ENCODE measurements around the gene HTR3A. TPM values are rescaled to one million over a fixed set of nuclear protein-coding genes. Genes with fewer than 3 reads are reported as not detected.

HTR3A gene
- total RNA-seq, 2 donors from 2014 or later: not detected

DNA sequence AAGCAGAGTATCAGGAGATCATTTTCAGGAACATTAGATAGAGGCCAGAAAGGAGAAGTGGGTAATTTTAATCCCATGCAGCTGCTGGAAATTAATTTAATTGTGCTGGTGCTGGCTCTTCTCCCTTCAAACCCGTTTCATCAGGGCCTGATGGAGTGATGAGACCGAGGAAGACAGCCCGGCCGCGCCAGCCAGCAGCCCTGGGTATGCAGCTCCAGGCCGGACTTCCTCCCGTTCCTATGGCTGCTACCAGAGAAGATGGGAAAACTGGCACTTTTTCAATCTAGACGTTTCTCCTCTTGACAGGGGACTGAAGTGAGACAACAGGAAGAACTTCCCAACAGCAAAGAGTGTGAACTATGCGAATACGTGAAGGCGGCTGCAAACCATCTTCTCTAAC lies 60.0 kb downstream of the HTR3A start:
- no peak for ATAC-seq (replicated peaks in 1 of 2)
- no peaks in the 10 kb centered on the region for H3K9me3 Mint-ChIP-seq
- no peaks in the 10 kb centered on the region for H3K36me3 Mint-ChIP-seq (ENCODE audit: insufficient read depth in 2 of 2)
- H3K27me3 Mint-ChIP-seq (ENCODE audit: low read depth): no peaks in the 10 kb centered on the region
- H3K4me1 Mint-ChIP-seq (ENCODE audit: low read depth): no peaks in the 10 kb centered on the region
- H3K4me3 Mint-ChIP-seq: no peak overlapping the region
- no peak for DNase-seq
- H3K27ac Mint-ChIP-seq: no peak overlapping the region

DNA sequence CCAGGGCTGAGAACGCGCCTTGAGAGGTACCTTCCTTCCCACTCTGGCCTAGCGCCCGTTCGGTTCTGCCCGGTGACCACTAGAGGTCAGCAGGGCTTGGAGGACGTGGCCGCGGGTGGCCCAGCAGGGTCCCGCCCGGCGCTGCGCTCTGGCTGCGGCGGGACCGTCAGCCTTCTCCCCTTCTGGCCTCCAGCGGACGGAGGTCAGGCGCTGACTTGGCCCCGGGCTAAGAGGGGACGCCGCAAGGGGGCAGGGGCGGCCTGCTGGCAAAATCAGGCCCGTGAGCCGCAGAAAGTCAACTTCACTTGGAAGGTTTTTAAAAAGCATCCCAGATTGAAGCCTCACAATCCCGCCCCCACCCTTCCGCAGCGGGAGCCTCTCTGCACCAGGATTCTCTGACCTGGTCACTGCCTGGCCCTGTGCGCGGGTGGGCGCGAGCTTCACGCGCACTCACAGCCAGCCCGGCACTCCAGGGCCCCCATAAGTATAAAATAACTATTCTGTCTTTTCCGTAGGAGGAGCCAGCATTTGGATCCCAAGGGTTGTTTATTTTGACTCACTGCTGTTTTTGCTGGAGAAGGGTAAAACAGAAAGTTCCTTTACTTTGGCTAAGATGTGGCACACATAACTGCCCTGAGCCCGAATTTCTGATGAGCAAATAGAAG lies 61.4 kb downstream of the HTR3A start:
- DNase-seq (peak; percentile 57 to 63), ATAC-seq (replicated peaks in 1 of 2) (peak; percentile 87 to 91)
- no peaks in the 10 kb centered on the region for H3K4me1 Mint-ChIP-seq (ENCODE audit: low read depth)
- no peak overlapping the region for H3K27ac Mint-ChIP-seq
- H3K27me3 Mint-ChIP-seq (ENCODE audit: low read depth): no peaks in the 10 kb centered on the region
- H3K9me3 Mint-ChIP-seq: no peaks in the 10 kb centered on the region
- H3K36me3 Mint-ChIP-seq (ENCODE audit: insufficient read depth in 2 of 2): no peaks in the 10 kb centered on the region
- peak overlapping the region; percentile 37 to 53 for H3K4me3 Mint-ChIP-seq

DNA sequence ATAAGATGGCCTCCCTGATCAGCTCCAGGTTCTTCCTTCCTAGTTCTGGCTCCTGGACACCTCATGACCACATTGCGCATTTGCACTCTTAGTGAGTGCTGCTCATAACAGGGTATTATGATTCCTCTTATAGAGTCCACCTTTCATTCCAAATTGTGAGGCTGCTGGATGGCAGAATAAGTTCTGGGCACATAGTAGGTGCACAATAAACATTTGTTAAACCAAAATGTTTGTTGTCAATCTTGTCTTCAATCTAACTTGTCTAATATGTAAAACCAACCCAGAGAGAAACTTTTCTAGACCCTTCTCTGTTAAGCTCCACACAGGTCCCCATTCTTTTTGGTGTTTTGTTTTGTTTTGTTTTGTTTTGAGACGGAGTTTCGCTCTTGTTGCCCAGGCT lies 62.0 kb downstream of the HTR3A start:
- ATAC-seq (replicated peaks in 1 of 2): no peak
- Mint-ChIP-seq H3K27me3 (ENCODE audit: low read depth) (no peaks in the 10 kb centered on the region), H3K4me1 (ENCODE audit: low read depth) (no peaks in the 10 kb centered on the region), H3K27ac (no peak overlapping the region), H3K36me3 (ENCODE audit: insufficient read depth in 2 of 2) (no peaks in the 10 kb centered on the region), H3K9me3 (no peaks in the 10 kb centered on the region), H3K4me3 (no peak overlapping the region)
- no peak for DNase-seq

DNA sequence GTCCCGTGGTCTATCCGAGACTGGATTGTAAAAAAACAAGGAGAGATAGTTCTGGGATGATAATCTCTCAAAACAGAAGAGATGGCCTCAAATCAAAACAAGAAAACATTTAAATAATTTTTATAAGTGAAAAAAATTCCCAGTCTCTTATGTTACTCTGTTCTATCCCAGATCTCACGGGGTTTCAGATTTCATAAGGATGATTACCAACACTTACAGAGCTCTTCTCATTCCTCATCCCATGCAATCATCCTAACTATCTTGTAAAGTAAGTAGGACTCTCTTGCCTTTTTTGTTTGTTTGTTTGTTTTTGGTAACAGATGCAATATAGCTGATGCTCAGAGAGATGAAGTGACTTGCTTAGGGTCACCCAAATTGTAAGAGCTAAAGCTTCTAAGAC lies 64.6 kb downstream of the HTR3A start:
- peaks cover 4% of the 10 kb centered on the region for H3K4me1 Mint-ChIP-seq (ENCODE audit: low read depth)
- ATAC-seq (replicated peaks in 1 of 2) (no peak), DNase-seq (no peak)
- H3K4me3 Mint-ChIP-seq: no peak overlapping the region
- H3K9me3 Mint-ChIP-seq: no peaks in the 10 kb centered on the region
- no peak overlapping the region for H3K27ac Mint-ChIP-seq
- H3K36me3 Mint-ChIP-seq (ENCODE audit: insufficient read depth in 2 of 2): no peaks in the 10 kb centered on the region
- H3K27me3 Mint-ChIP-seq (ENCODE audit: low read depth): no peaks in the 10 kb centered on the region

Other genes starting within 250 kb of the HTR3A start
- gene ZW10, start 201.4 kb upstream of the HTR3A start, total RNA-seq: 10 to 100 TPM; 13.7 to 16.6 TPM
- gene CLDN25, start 195.3 kb upstream of the HTR3A start, total RNA-seq: not detected
- gene USP28, start 99.5 kb upstream of the HTR3A start, total RNA-seq: 10 to 100 TPM; 42.6 to 43.5 TPM
- gene HTR3B, start 70.3 kb upstream of the HTR3A start, total RNA-seq: not detected
- gene ZBTB16, start 84.6 kb downstream of the HTR3A start, total RNA-seq: 1 to 10 TPM; 3.3 to 4.0 TPM

All from activated T-cell treated with anti-CD3 and anti-CD28 coated beads, Interleukin-2, amount 50 U/mL, for 72 hours (primary cell).